ENCODE measurements around the gene SLC23A2.

DNA sequence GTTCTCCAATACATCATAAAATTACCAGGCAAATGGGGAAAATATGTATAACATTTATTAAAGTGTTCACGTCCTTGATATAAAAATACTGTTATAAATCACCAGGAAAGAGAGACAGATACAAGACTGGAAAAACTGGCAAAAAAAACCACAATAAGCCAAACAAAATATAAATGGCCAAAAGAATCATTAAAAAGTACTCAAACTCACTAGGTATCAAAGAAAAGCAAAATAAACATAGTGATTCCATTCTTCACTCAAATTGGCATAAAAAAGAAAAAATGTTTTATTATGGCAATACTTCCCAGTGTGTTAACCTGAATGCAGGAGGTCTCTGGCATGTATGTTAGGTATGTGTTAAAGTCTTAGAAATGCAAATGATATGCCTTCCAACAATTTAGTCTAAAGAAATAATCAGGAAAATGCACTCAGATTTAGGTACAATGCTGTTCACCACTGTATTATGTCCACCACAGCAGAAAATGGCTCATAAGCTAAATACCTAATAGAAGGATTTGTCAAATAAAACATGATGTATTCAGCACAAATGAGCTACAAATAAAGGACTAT, 21.4 kb downstream of the SLC23A2 start:
- TF ChIP-seq CTCF (conservative IDR thresholded peaks at IDR 0.05) (no peak), EZH2 (IDR thresholded peaks at IDR 0.05; ENCODE audit: low read depth) (no peak)

Data from PC-9 (cell line).